GM19351 (cell line): ENCODE measurements around the gene BMPR1B.

Source experiments
- ATAC-seq: cut with Tn5 transposase; IDR thresholded peaks from one replicate; pipeline ENCODE4 v1.9.1; 2021; ENCODE audit warnings: mild to moderate bottlenecking, moderate library complexity; ENCODE audit not compliant: unreplicated experiment

The BMPR1B gene

DNA sequence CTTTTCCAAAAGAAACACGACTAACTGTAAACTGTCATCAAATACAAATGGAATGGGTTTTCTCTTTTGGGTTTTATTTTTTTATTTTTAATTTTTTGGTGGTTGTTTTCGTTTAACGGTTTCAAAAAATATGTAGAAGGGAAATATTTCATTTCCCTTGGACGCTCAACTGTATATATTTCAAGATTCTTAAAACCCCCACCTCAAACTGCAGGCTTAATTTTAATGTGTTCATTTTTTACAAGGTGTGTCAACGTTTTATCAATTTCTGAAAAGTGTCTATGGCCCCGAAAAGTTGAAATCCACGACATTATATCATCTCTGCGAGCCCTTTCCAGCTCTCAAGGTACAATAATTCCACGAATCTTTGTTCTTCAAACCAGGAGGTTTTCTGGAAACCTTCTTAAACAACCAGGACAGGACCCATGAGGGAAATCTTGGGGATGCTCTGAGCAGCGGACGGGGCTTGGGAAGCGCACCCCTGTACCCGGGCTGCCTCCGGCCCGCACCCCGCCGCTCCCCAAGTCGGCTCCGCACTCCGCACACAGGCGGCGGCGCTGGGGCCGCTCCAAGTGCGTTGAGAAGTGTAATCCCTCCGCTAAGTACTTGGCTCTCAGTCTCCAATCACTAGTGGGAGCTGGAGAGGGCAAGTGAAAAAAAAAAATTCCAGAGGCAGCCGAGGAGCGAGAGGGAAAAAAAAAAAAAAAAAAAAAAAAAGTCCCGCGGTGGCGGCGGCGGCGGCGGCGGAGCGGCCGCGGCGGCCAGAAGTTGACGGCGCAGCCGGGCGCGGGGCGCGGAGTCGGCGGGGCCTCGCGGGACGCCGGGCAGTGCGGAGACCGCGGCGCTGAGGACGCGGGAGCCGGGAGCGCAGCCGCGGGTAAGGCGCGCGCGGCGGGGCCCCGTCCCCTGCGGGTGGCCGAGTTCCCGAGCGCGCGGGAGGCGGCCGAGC is at the start of gene BMPR1B:
Gene BMPR1B, plus strand, starts transcription at position 764 of the 949 bp plus-strand sequence. CDS start 346,470 bp downstream, outside the sequence.
- no peak for ATAC-seq

DNA sequence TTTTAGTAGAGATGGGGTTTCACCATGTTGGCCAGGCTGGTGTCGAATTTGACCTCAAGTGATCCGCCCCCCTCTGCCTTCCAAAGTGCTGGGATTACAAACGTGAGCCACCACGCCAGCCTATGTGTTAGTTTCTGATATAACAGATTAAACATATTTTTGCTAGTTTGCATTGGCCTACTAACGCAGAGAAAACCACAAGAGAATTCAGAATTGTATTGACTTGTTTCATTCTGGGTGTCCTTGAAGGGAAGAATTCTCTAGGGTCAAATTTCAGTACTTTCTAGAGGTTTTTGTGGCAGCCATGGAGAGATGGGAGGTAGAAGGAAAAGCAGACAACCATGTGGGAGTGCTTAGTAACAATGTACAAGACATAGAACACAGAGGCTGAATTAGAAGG is 46.1 kb upstream of the BMPR1B start:
- no peak for ATAC-seq

DNA sequence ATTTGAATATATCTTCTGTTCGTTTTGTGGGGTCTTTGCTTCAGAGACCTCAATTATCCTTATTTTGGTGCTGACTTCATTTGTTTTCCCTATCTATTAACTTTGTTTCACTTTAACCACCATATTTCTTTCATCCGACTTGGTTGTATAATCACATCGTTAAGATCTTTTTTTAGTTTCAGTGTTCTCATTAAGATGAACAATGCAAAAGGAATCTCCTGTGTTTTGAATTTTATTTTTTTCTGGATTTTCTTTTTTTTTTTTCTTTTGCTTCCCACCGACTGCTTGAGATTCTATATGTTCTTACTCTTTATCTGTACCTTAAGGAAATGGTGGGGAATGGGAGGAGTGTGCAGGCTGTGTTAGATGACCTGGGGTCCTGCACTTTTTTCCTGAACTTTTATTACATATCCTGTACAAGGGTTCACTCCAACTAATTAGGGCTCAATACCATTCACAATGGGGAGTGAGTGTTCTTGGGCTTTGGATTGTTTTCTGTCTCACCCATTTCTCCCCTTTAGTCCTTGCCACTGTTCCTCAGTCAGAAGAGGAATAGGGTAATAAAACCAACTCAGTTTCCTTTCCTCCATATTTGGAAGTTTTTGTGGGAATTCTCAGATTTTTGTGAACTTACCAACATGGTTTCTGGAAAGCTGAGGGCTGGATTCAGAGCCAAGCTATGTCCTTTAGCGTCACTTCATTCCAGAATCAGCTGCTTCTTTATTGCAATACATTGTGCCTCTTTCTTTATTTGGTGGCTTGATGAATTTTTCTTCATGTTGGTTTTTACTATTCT is 43.2 kb upstream of the BMPR1B start:
- ATAC-seq, result no peak

- ATAC-seq, result no peak
These were observed 42.0 kb upstream of the BMPR1B start for GRCh38 chr4:94715726-94716125.

DNA sequence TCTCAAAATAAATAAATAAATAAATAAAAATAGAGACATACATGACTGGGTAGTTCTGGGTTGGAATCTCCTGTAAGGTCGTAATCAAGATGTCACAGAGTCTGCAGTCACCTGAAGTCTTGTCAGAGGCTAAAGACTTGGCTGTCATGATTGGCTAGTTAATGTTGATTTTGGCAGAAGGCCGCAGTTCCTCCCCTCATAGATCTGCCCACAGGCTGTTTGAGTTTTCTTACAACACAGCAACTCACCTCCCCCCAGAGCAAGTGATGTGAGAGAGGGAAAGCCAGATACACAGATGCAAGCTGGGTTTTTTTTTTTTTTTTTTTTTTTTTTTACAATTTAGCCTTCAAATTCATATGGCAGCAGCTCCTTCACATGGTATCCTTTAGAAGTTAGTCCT is 36.4 kb upstream of the BMPR1B start:
- ATAC-seq, result no peak

GRCh38 chr4:94722270-94722669 is 35.5 kb upstream of the BMPR1B start:
- no peak for ATAC-seq

- no peak for ATAC-seq
These were observed 35.0 kb upstream of the BMPR1B start for GRCh38 chr4:94722748-94723147.

GRCh38 chr4:94724016-94724790 is 33.6 kb upstream of the BMPR1B start:
- ATAC-seq, result no peak

- no peak for ATAC-seq
These were observed 31.1 kb upstream of the BMPR1B start for GRCh38 chr4:94726524-94727123.

DNA sequence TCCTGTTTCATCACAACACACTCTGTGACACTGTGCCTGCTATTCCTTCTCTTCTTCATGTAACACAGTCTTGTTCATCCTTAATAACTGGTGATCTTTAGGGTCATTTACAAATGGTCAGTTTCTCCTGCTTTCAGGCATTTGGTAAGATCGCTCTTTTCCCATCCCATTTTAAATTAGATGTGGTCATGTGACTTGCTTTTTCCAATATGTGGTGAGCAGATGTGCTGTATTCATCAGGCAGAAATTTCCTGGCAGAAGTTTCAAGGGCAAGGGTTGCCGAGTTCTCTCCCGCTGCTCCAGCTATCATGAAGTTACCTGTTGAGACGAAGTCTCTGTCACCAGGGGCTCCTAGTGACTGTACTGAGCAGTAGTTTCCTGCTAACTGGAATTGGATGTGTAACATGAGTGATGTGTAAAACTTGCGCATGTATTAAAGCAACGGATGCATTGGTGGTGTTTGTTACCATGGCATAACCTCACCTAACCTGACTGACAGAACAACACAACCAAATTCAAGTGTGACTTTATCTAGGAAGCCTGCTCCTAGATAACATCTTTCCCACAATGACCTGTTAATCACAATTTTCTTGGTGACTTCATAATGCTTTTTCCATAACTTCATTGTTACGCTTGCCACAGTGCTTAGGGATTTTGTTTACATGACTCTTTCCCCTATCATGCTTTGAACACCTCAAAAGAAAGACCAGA is 29.5 kb upstream of the BMPR1B start:
- no peak for ATAC-seq

GRCh38 chr4:94732358-94732698 is 25.4 kb upstream of the BMPR1B start:
- ATAC-seq, result no peak

DNA sequence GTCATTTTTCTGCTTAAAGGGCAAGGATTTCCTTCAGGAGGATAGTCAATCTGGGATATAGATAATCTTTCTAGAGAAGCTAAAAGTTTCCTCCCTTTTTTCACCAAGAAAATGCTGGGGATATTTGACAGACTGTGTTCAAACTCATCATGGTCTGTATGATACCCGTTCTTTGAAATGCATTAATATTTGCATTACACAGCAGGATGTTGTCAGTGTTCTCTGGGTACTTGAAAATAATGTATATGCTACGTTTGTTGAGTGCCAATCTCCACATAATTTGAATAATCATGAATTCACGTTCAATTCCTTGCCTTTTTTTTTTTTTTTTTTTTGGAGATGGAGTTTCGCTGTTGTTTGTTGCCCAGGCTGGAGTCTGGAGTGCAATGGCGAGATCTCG is 18.0 kb upstream of the BMPR1B start:
- no peak for ATAC-seq

- no peak for ATAC-seq
These were observed 16.5 kb upstream of the BMPR1B start for GRCh38 chr4:94741304-94741703.

DNA sequence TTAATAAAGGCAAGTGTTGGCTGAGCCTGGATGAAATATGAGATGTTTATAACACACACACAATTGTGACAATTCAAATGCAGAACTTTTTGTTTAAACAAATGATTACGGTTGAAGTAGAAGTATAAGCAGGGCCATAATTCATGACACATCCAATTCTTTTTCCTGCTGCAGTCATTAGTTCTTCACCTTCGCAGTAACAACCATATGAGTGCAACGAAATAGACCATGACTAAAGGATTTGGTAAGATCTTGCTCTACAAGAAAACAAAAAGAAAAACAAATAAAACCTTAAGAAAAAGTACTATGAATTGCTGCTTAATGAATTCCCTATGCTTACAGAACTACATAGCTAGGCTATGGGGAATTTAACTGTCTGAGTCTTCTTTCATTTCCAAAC is 13.9 kb upstream of the BMPR1B start:
- ATAC-seq, result no peak

DNA sequence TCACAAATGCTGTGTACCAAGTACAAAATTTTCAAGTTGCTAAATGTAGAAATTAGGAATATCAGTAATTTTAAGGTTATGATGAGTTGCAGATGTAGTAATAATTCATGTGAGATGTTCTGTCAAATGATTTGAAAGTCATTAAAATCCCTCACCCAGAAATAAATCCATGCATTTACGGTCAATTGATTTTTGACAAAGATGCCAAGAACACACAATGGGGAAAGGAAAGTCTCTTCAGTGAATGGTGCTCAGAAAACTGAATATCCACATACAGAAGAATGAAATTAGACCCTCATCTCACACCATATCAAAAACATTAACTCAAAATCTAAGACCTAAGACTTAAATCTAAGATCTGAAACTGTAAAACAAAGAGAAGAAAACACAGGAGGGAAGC is 12.9 kb upstream of the BMPR1B start:
- no peak for ATAC-seq

DNA sequence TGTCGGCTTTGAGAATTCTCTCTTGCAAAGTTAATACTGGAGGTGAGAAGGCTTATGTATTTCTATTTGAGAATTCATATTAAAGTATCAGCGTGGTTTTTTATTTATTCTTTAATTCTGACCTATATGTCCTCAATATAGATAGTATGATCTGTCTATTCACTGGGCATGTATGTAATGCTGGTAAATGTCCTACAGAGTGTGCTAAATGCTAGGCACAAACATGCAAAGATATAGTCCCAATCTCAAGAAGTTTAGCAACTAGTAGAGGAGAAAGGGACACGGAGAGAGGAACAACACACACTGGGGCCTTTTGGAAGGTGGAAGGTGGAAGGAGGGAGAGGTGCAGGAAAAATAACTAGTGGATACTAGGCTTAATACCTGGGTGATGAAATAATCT is 11.0 kb upstream of the BMPR1B start:
- no peak for ATAC-seq

GRCh38 chr4:94758141-94758699 is 465 bp downstream of the BMPR1B start:
- ATAC-seq, result peak; percentile 40

DNA sequence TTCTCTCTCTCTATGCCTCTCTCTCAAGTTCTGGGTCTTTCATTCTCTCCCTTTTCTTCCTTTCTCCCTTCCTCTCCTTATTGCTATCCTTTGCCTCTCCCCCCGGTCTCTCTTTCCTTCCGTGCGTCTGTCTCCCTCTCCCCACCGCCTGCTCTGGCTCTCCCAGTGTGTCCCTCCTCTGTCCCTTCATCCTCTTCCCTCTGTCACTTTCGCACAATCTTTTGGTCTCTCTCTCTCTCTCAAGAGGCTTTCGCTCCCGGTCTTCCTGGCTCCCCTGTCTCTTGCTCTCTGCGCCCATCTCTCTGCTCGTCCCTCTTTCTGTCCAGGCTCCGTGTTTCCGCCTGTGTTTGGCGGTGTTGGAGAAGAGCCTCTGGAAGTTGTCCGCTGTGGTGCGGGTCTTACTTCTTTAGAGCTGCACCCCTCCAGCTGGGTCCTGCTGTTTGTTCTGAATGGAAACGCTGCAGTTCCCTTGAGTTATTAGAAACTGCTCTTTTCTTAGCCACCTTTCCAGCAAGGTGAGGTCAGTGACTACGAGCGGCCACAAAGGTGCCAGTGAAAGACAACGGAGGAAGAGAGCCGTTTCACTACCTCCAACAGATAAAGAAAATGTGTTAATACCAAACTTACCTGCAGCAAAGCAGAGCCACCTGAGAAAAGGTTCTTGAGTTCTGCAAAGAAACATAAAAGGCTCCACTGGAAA is 1.1 kb downstream of the BMPR1B start:
- no peak for ATAC-seq

DNA sequence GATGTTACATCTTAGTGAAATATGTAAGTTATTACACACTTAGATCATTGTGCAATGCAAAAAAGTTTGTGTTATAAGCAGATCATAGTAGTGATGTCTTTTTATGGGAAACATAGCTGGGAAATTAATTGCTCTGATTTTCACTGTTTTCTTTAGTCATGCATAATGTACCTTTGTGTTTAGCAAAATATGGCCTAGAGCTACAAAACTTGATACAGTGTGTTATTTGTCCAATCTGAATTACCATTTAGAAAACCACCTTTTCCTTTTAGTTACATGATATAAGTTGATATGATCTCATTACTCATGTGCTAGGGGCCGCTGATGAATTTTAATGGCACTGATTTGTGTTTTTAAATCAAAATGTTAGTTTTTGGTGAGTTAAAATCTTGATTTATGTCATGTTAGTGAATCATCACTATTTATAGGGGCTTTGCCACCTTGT is 2.0 kb downstream of the BMPR1B start:
- no peak for ATAC-seq
